Cardiac muscle cell (in vitro differentiated cells and primary cell): ENCODE measurements around the gene KLF16. TPM values are rescaled to one million over a fixed set of nuclear protein-coding genes. Genes with fewer than 3 reads are reported as not detected.

ENCODE experiments used
- DNase-seq, 2 donors: peaks; one replicate each; pipeline versions ENCODE4 v3.0.0 to v3.0.0-alpha.2; 2010 to 2017; ENCODE audit warnings: low read depth in 1 of 2, low spot score in 1 of 2
- H3K27ac ChIP-seq: fragments of 200-600 bp; sonication (generic); 2 replicates; pipeline ENCODE4 v1.5.1; 2016
- H3K27me3 ChIP-seq: fragments of 200-600 bp; sonication (generic); 2 replicates; pipeline ENCODE4 v1.6.0; 2016; ENCODE audit warnings: control low read depth
- H3K36me3 ChIP-seq: fragments of 200-600 bp; sonication (generic); 2 replicates; pipeline ENCODE4 v1.5.1; 2016; ENCODE audit warnings: control low read depth
- H3K4me1 ChIP-seq: fragments of 200-600 bp; sonication (generic); 2 replicates; pipeline ENCODE4 v1.8.1; 2017; ENCODE audit warnings: low read depth, mild to moderate bottlenecking, mixed run types
- H3K4me3 ChIP-seq: fragments of 200-600 bp; sonication (generic); 2 replicates; pipeline ENCODE4 v1.5.1; 2016; ENCODE audit warnings: mild to moderate bottlenecking
- H3K9me3 ChIP-seq: fragments of 200-600 bp; sonication (generic); 2 replicates; pipeline ENCODE4 v1.5.1; 2017; ENCODE audit warnings: low read depth, mild to moderate bottlenecking, control low read depth
- CTCF ChIP-seq: IDR thresholded peaks from 2 replicates; pipeline ENCODE4 v1.5.1; 2012; ENCODE audit warnings: low read depth, mild to moderate bottlenecking, low read length
- polyA plus RNA-seq: library from polyadenylated mRNA; unstranded; fragments of >200 nt; fragmentation: Nextera tagmentation; extraction: Ambion mirVana; gene quantifications from 2 replicates; pipeline ENCODE4 v1.2.1, GENCODE V29; 2016
- total RNA-seq: library from RNA; depleted of rRNA; stranded (reverse); fragments of >200 nt; gene quantifications from 2 replicates; pipeline ENCODE4 v1.2.3, GENCODE V29; 2016

The KLF16 gene
- total and polyA plus RNA-seq, 2 experiments from 2014 or later: 9.1 to 9.3 TPM

GRCh38 chr19:1836458-1837221 is 26.7 kb downstream of the KLF16 start:
- H3K36me3 ChIP-seq: no peaks in the 10 kb centered on the region
- no peak for TF ChIP-seq CTCF
- H3K27ac ChIP-seq: no peak overlapping the region
- no peaks in the 10 kb centered on the region for H3K9me3 ChIP-seq
- DNase-seq: no peak
- no peak overlapping the region for H3K4me3 ChIP-seq
- H3K4me1 ChIP-seq: peaks cover 14% of the 10 kb centered on the region
- no peaks in the 10 kb centered on the region for H3K27me3 ChIP-seq

- Histone ChIP-seq H3K27ac (no peak overlapping the region), H3K4me3 (no peak overlapping the region), H3K36me3 (no peaks in the 10 kb centered on the region), H3K4me1 (peaks cover 14% of the 10 kb centered on the region), H3K27me3 (no peaks in the 10 kb centered on the region), H3K9me3 (no peaks in the 10 kb centered on the region)
- DNase-seq: no peak
- TF ChIP-seq CTCF: no peak
These were observed 29.8 kb downstream of the KLF16 start for GRCh38 chr19:1833540-1833939.

GRCh38 chr19:1832046-1832663 is 31.2 kb downstream of the KLF16 start:
- Histone ChIP-seq H3K27ac (no peak overlapping the region), H3K4me1 (peaks cover 5% of the 10 kb centered on the region), H3K27me3 (no peaks in the 10 kb centered on the region), H3K4me3 (no peak overlapping the region), H3K9me3 (no peaks in the 10 kb centered on the region), H3K36me3 (no peaks in the 10 kb centered on the region)
- TF ChIP-seq CTCF: no peak
- no peak for DNase-seq

- no peaks in the 10 kb centered on the region for H3K36me3 ChIP-seq
- H3K4me3 ChIP-seq: no peak overlapping the region
- no peaks in the 10 kb centered on the region for H3K27me3 ChIP-seq
- H3K4me1 ChIP-seq: no peaks in the 10 kb centered on the region
- H3K9me3 ChIP-seq: no peaks in the 10 kb centered on the region
- TF ChIP-seq CTCF: no peak
- H3K27ac ChIP-seq: peak overlapping the region; percentile 43
- no peak for DNase-seq
These were observed 32.4 kb downstream of the KLF16 start for GRCh38 chr19:1830978-1831377.

GRCh38 chr19:1830568-1830967 is 32.8 kb downstream of the KLF16 start:
- H3K9me3 ChIP-seq: no peaks in the 10 kb centered on the region
- no peak overlapping the region for H3K4me3 ChIP-seq
- H3K4me1 ChIP-seq: no peaks in the 10 kb centered on the region
- no peaks in the 10 kb centered on the region for H3K27me3 ChIP-seq
- no peak for DNase-seq
- peak overlapping the region; percentile 43 for H3K27ac ChIP-seq
- H3K36me3 ChIP-seq: no peaks in the 10 kb centered on the region
- TF ChIP-seq CTCF: no peak
